Hepatocyte (in vitro differentiated cells): Measurements from ENCODE around the gene KIRREL3. TPM values are rescaled to one million over a fixed set of nuclear protein-coding genes. Genes with fewer than 3 reads are reported as not detected.
A peak's percentile ranks its signal among the peaks of the same experiment; 100 is the strongest.

Experiments
- DNase-seq: peaks from one replicate; pipeline ENCODE4 v3.0.0-alpha.2; 2016; ENCODE audit warnings: low spot score
- H2AFZ ChIP-seq: fragments of 200-600 bp; sonication (generic); 2 replicates; pipeline ENCODE4 v1.6.0; 2016; ENCODE audit warnings: antibody characterized with exemption, mild to moderate bottlenecking
- H3K27ac ChIP-seq: fragments of 200-600 bp; sonication (generic); 2 replicates; pipeline ENCODE4 v1.5.1; 2016; ENCODE audit warnings: mild to moderate bottlenecking
- H3K27me3 ChIP-seq: fragments of 200-600 bp; sonication (generic); 2 replicates; pipeline ENCODE4 v1.6.1; 2016
- H3K36me3 ChIP-seq: fragments of 200-600 bp; sonication (generic); replicated peaks from 2 replicates; pipeline ENCODE4 v1.5.1; 2016; ENCODE audit warnings: low read depth; ENCODE audit not compliant: insufficient read depth
- H3K4me1 ChIP-seq: fragments of 200-600 bp; sonication (generic); 2 replicates; pipeline ENCODE4 v1.5.1; 2016; ENCODE audit warnings: mild to moderate bottlenecking, moderate library complexity; ENCODE audit not compliant: insufficient read depth
- H3K4me2 ChIP-seq: fragments of 200-600 bp; sonication (generic); 2 replicates; pipeline ENCODE4 v1.6.0; 2016
- H3K4me3 ChIP-seq: fragments of 200-600 bp; sonication (generic); 2 replicates; pipeline ENCODE4 v1.5.1; 2016; ENCODE audit warnings: mild to moderate bottlenecking
- H3K79me2 ChIP-seq: fragments of 200-600 bp; sonication (generic); 2 replicates; pipeline ENCODE4 v1.6.0; 2017; ENCODE audit warnings: mild to moderate bottlenecking
- H3K9me2 ChIP-seq: fragments of 200-600 bp; sonication (generic); replicated peaks from 2 replicates; pipeline ENCODE4 v1.6.0; 2017; ENCODE audit warnings: mild to moderate bottlenecking; ENCODE audit not compliant: insufficient read depth
- H3K9me3 ChIP-seq: fragments of 200-600 bp; sonication (generic); 2 replicates; pipeline ENCODE4 v1.5.1; 2016; ENCODE audit warnings: low read depth, mild to moderate bottlenecking
- H4K20me1 ChIP-seq: fragments of 200-600 bp; sonication (generic); 2 replicates; pipeline ENCODE4 v1.6.0; 2016; ENCODE audit warnings: mild to moderate bottlenecking; ENCODE audit not compliant: insufficient read depth, poor library complexity, severe bottlenecking
- CTCF ChIP-seq: fragments of 200-600 bp; sonication (generic); IDR thresholded peaks from 2 replicates; pipeline ENCODE4 v1.5.1; 2016; ENCODE audit warnings: antibody characterized with exemption, mild to moderate bottlenecking; ENCODE audit not compliant: poor library complexity
- EZH2 ChIP-seq: fragments of 200-600 bp; sonication (generic); IDR thresholded peaks from 2 replicates; pipeline ENCODE4 v1.6.1; 2016; ENCODE audit warnings: antibody characterized with exemption, mild to moderate bottlenecking, borderline replicate concordance
- EZH2phosphoT487 ChIP-seq: fragments of 200-600 bp; sonication (generic); IDR thresholded peaks from one replicate; pipeline ENCODE4 v1.6.1; 2018; ENCODE audit warnings: antibody characterized with exemption, mild to moderate bottlenecking, low read depth, moderate library complexity; ENCODE audit not compliant: unreplicated experiment, severe bottlenecking
- WGBS: methylation state at CpG from one replicate; pipeline ENCODE4 v1.1.6; 2016; ENCODE audit warnings: low lambda C conversion rate; ENCODE audit errors: missing lambda C conversion rate; 5-methylcytosine and 5-hydroxymethylcytosine counted together
- polyA plus RNA-seq: library from polyadenylated mRNA; unstranded; fragments of >200 nt; fragmentation: Nextera tagmentation; extraction: Ambion mirVana; gene quantifications from 2 replicates; pipeline ENCODE4 v1.2.1, GENCODE V29; 2016
- total RNA-seq: library from RNA; depleted of rRNA; stranded (reverse); fragments of >200 nt; gene quantifications from 2 replicates; pipeline ENCODE4 v1.2.3, GENCODE V29; 2014

KIRREL3 gene
- total and polyA plus RNA-seq, 2 experiments from 2014 or later: 0.33 to 0.86 TPM

DNA sequence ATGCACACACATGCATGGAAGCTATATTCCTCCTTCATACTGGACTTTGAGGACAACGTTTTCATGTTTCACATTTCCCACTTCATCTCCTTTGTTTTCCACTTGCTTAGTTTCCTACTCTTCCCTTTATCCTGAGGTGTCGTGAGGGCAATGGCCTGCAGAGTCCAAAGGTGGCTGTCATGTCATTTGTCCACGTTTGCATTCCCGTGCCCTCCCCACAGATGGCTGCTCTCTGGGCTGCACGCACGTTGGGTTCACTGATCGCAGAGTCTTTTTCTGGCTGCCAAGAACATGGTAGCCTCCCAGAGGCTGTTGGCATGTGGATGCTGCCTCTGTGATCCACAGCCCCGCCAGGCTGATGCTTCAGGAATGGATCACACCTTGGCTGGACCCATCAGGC, 389.1 kb downstream of the KIRREL3 start:
- no peak for TF ChIP-seq CTCF
- TF ChIP-seq EZH2phosphoT487: no peak
- TF ChIP-seq EZH2: no peak
- Histone ChIP-seq H3K79me2 (no peaks in the 10 kb centered on the region), H3K4me2 (no peak overlapping the region), H3K27ac (no peak overlapping the region), H3K9me2 (no peaks in the 10 kb centered on the region), H3K9me3 (no peaks in the 10 kb centered on the region), H2AFZ (no peak overlapping the region), H3K36me3 (no peaks in the 10 kb centered on the region), H4K20me1 (no peaks in the 10 kb centered on the region), H3K27me3 (peaks cover 36% of the 10 kb centered on the region), H3K4me3 (no peak overlapping the region), H3K4me1 (no peaks in the 10 kb centered on the region)
- 85% methylated on average over 8 of the region's 8 CpGs for WGBS
- no peak for DNase-seq

DNA sequence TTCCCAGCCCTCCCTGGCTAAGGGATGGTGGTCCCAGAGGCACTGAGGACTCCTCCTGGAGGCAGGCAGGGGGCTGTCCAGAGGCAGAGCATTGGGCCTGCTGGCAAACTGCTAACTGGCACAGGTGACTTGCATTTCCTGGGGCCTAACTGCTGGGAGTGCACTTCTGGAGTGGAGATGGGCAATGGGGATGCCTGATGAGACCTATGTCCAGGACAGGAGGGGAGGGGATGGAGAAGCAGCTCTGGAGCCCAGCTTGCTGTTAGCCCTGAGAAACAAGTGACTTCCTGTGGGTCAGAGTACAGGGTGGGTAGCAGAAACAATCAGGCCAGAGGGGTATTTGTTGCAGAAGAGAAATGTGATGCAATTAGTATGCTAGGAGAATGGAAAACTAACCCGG, 391.9 kb downstream of the KIRREL3 start:
- H3K36me3 ChIP-seq: no peaks in the 10 kb centered on the region
- H3K79me2 ChIP-seq: no peaks in the 10 kb centered on the region
- no peak overlapping the region for H2AFZ ChIP-seq
- no peaks in the 10 kb centered on the region for H3K9me2 ChIP-seq
- DNase-seq: no peak
- no peak overlapping the region for H3K27ac ChIP-seq
- TF ChIP-seq CTCF (no peak), EZH2phosphoT487 (no peak)
- no peak overlapping the region for H3K4me2 ChIP-seq
- H4K20me1 ChIP-seq: no peaks in the 10 kb centered on the region
- no peaks in the 10 kb centered on the region for H3K9me3 ChIP-seq
- no peaks in the 10 kb centered on the region for H3K4me1 ChIP-seq
- H3K27me3 ChIP-seq: peaks cover 52% of the 10 kb centered on the region
- no peak overlapping the region for H3K4me3 ChIP-seq
- WGBS: 65% methylated on average over 1 of the region's 1 CpG

DNA sequence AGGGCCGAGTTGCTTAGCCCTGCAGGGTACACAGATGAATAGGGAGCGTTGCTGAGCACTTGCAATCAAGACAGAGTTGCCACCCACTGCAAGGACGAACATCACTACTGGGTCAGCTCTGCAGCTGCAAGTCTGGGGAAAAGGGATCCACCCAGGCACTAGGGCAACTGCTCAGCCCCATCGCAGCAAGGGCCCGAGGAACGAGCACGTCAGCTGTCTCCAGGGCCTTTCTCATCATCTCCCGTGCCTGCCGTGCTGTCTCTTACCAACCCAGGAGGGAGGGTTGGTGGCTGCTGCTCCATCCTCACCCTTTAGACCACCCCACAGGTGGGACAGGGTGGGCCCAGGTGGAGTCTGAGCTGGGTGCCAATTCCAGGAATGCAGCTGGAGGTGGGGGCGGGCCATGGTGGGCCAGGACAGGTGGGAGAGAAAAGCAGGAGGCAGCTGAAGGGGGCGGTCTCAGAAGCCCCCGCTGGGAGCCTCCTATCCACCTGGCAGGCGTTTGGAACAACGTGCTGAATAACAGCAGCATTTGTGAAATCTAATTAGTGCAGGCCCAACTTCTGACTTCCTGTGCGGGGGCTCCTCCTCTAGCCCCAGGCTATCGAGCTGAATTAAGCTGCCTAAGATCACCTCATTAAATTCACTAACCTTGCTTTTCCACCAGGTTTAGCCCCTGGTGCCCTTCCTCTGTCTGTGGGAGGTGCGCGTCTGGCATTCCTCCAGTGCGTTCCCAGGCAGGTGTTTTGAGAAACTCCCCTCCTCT, 392.6 kb downstream of the KIRREL3 start:
- DNase-seq: no peak
- Histone ChIP-seq H3K27me3 (peaks cover 48% of the 10 kb centered on the region), H3K36me3 (no peaks in the 10 kb centered on the region), H3K4me2 (no peak overlapping the region), H3K27ac (no peak overlapping the region), H3K79me2 (no peaks in the 10 kb centered on the region), H2AFZ (no peak overlapping the region), H3K4me1 (no peaks in the 10 kb centered on the region), H3K9me2 (no peaks in the 10 kb centered on the region), H4K20me1 (no peaks in the 10 kb centered on the region), H3K4me3 (no peak overlapping the region), H3K9me3 (no peaks in the 10 kb centered on the region)
- no peak for TF ChIP-seq EZH2phosphoT487
- WGBS: 57% methylated on average over 19 of the region's 19 CpGs

GRCh38 chr11:126607374-126607773, 393.2 kb downstream of the KIRREL3 start:
- H2AFZ ChIP-seq: no peak overlapping the region
- 6% methylated on average over 8 of the region's 8 CpGs for WGBS
- DNase-seq: peak; percentile 80

More at GRCh38 chr11:126607374-126607773, 393.2 kb downstream of the KIRREL3 start:
- Histone ChIP-seq H3K27me3 (peaks cover 45% of the 10 kb centered on the region), H3K27ac (no peak overlapping the region), H3K79me2 (no peaks in the 10 kb centered on the region), H3K4me3 (no peak overlapping the region), H3K9me3 (no peaks in the 10 kb centered on the region), H3K9me2 (no peaks in the 10 kb centered on the region), H4K20me1 (no peaks in the 10 kb centered on the region), H3K4me1 (no peaks in the 10 kb centered on the region), H3K36me3 (no peaks in the 10 kb centered on the region), H3K4me2 (no peak overlapping the region)
- no peak for TF ChIP-seq EZH2phosphoT487
- no peak for TF ChIP-seq EZH2
- TF ChIP-seq CTCF: peak; percentile 72
